NAMALWA (cell line): ENCODE measurements around the gene RBM17.
A peak's percentile ranks its signal among the peaks of the same experiment; 100 is the strongest.
"Not testable (repeated sequence)": the region's sequence is repeated elsewhere in the genome, so short reads cannot be mapped to it uniquely, and the experiment has no call there.

Experiments
- DNase-seq: peaks from one replicate; pipeline ENCODE4 v3.0.0-alpha.2; 2015; ENCODE audit warnings: low spot score

RBM17 gene

GRCh38 chr10:6136215-6137201, 47.7 kb downstream of the RBM17 start:
- no peak for DNase-seq

- DNase-seq, result no peak
Observed at GRCh38 chr10:6138456-6138855, 49.6 kb downstream of the RBM17 start.

GRCh38 chr10:6139470-6139869, 50.6 kb downstream of the RBM17 start:
- DNase-seq, result no peak

GRCh38 chr10:6140141-6140841, 51.5 kb downstream of the RBM17 start:
- DNase-seq, result no peak

- DNase-seq, result no peak
Observed at GRCh38 chr10:6140965-6141295, 52.1 kb downstream of the RBM17 start.

- DNase-seq, result no peak
Observed at GRCh38 chr10:6141296-6142151, 52.7 kb downstream of the RBM17 start.

- DNase-seq, result not testable (repeated sequence)
Observed at GRCh38 chr10:6142186-6142585, 53.4 kb downstream of the RBM17 start.

GRCh38 chr10:6142644-6143043, 53.8 kb downstream of the RBM17 start:
- no peak for DNase-seq

GRCh38 chr10:6143181-6143580, 54.3 kb downstream of the RBM17 start:
- DNase-seq, result no peak

- DNase-seq, result peak; percentile 87
Observed at GRCh38 chr10:6144406-6145165, 55.8 kb downstream of the RBM17 start.

- DNase-seq, result peak; percentile 43
Observed at GRCh38 chr10:6145166-6145987, 56.5 kb downstream of the RBM17 start.

GRCh38 chr10:6146013-6146785, 57.4 kb downstream of the RBM17 start:
- DNase-seq, result no peak

- DNase-seq, result no peak
Observed at GRCh38 chr10:6146921-6147320, 58.1 kb downstream of the RBM17 start.

GRCh38 chr10:6148251-6148701, 59.4 kb downstream of the RBM17 start:
- DNase-seq, result no peak

- DNase-seq, result no peak
Observed at GRCh38 chr10:6148908-6149307, 60.1 kb downstream of the RBM17 start.

- peak; percentile 78 for DNase-seq
Observed at GRCh38 chr10:6151087-6151977, 62.5 kb downstream of the RBM17 start.

GRCh38 chr10:6153845-6154244, 65.0 kb downstream of the RBM17 start:
- DNase-seq, result no peak

- no peak for DNase-seq
Observed at GRCh38 chr10:6154566-6154965, 65.7 kb downstream of the RBM17 start.

GRCh38 chr10:6158276-6158675, 69.4 kb downstream of the RBM17 start:
- no peak for DNase-seq
